GM12892 (cell line): ENCODE data around the gene PCDHA8.

Source experiments
- POLR2A ChIP-seq: IDR thresholded peaks from 2 replicates; pipeline ENCODE4 v1.6.1; 2011; ENCODE audit warnings: low read depth, low read length, control low read depth
- POLR2AphosphoS5 ChIP-seq: IDR thresholded peaks from 2 replicates; pipeline ENCODE4 v1.6.1; 2011; ENCODE audit warnings: low read depth, low read length, control low read depth

GRCh38 chr5:140881889-140882590, 41.1 kb downstream of the PCDHA8 start, which contains the start of gene PCDHA13:
- TF ChIP-seq POLR2AphosphoS5 (no peak), POLR2A (no peak)
